ENCODE measurements around the gene SYT14.
"Not testable (repeated sequence)": the region's sequence is repeated elsewhere in the genome, so short reads cannot be mapped to it uniquely, and the experiment has no call there.

The SYT14 gene

GRCh38 chr1:209937996-209938959 lies at the start of gene SYT14:
TSS of gene SYT14 (plus strand) at chr1:209938217. CDS start at chr1:209938265, 48 bp downstream.
- no peak for DNase-seq

- DNase-seq = not testable (repeated sequence)
Measured at GRCh38 chr1:209888291-209889076, 49.5 kb upstream of the SYT14 start.

- DNase-seq = no peak
Measured at GRCh38 chr1:209889077-209889418, 49.0 kb upstream of the SYT14 start.

GRCh38 chr1:209890641-209891330 lies 47.2 kb upstream of the SYT14 start:
- no peak for DNase-seq

GRCh38 chr1:209893751-209894150 lies 44.3 kb upstream of the SYT14 start:
- DNase-seq = no peak

GRCh38 chr1:209895709-209896108 lies 42.3 kb upstream of the SYT14 start:
- DNase-seq = no peak

GRCh38 chr1:209896346-209896745 lies 41.7 kb upstream of the SYT14 start:
- DNase-seq = no peak

- DNase-seq = not testable (repeated sequence)
Measured at GRCh38 chr1:209898271-209898670, 39.7 kb upstream of the SYT14 start.

- DNase-seq = not testable (repeated sequence)
Measured at GRCh38 chr1:209898851-209899250, 39.2 kb upstream of the SYT14 start.

GRCh38 chr1:209899948-209900347 lies 38.1 kb upstream of the SYT14 start:
- no peak for DNase-seq

GRCh38 chr1:209900734-209901133 lies 37.3 kb upstream of the SYT14 start:
- DNase-seq = no peak

- no peak for DNase-seq
Measured at GRCh38 chr1:209901211-209901610, 36.8 kb upstream of the SYT14 start.

- not testable (repeated sequence) for DNase-seq
Measured at GRCh38 chr1:209904774-209905173, 33.2 kb upstream of the SYT14 start.

- DNase-seq = no peak
Measured at GRCh38 chr1:209911746-209912145, 26.3 kb upstream of the SYT14 start.

- DNase-seq = no peak
Measured at GRCh38 chr1:209912306-209912705, 25.7 kb upstream of the SYT14 start.

- DNase-seq = not testable (repeated sequence)
Measured at GRCh38 chr1:209919637-209920036, 18.4 kb upstream of the SYT14 start.

- no peak for DNase-seq
Measured at GRCh38 chr1:209920844-209921243, 17.2 kb upstream of the SYT14 start.

- no peak for DNase-seq
Measured at GRCh38 chr1:209924390-209924789, 13.6 kb upstream of the SYT14 start.

- DNase-seq = no peak
Measured at GRCh38 chr1:209926045-209926444, 12.0 kb upstream of the SYT14 start.

- DNase-seq = no peak
Measured at GRCh38 chr1:209927466-209927865, 10.6 kb upstream of the SYT14 start.

- DNase-seq = no peak
Measured at GRCh38 chr1:209929751-209930150, 8.3 kb upstream of the SYT14 start.

GRCh38 chr1:209931141-209931540 lies 6.9 kb upstream of the SYT14 start:
- DNase-seq = no peak

- no peak for DNase-seq
Measured at GRCh38 chr1:209936125-209936524, 1.9 kb upstream of the SYT14 start.
